Lung (tissue), 12 donors: Measurements from ENCODE around the gene KCNMB2. TPM values are rescaled to one million over a fixed set of nuclear protein-coding genes. Genes with fewer than 3 reads are reported as not detected.

Source experiments
- ATAC-seq: fragments of 200-7000 bp; cut with Tn5 transposase; one replicate; pipeline ENCODE4 v1.9.1; 2020; ENCODE audit warnings: moderate number of reproducible peaks; ENCODE audit not compliant: insufficient read depth, low FRiP score
- DNase-seq, 3 donors: peaks; one replicate each; pipeline ENCODE4 v3.0.0-alpha.2; 2013 to 2017
- H3K27ac ChIP-seq, 2 donors: one replicate each; pipeline ENCODE4 v1.5.1; 2013; ENCODE audit warnings: mild to moderate bottlenecking in 2 of 2, moderate library complexity in 2 of 2, control low read depth in 1 of 2, inconsistent platforms in 1 of 2, low read depth in 1 of 2, low read length in 1 of 2
- H3K27me3 ChIP-seq, 3 donors: one replicate each; pipeline ENCODE4 v1.5.1; 2013; ENCODE audit warnings: low read length in 2 of 3; ENCODE audit not compliant: control insufficient read depth in 3 of 3, insufficient read depth in 3 of 3
- H3K36me3 ChIP-seq, 4 donors: one replicate each; pipeline ENCODE4 v1.5.1; 2013; ENCODE audit warnings: low read length in 4 of 4, mild to moderate bottlenecking in 1 of 4, moderate library complexity in 1 of 4; ENCODE audit not compliant: control insufficient read depth in 4 of 4, insufficient read depth in 4 of 4
- H3K4me1 ChIP-seq, 5 donors: one replicate each; pipeline ENCODE4 v1.5.1; 2013; ENCODE audit warnings: low read length in 5 of 5, mild to moderate bottlenecking in 2 of 5, moderate library complexity in 1 of 5; ENCODE audit not compliant: control insufficient read depth in 5 of 5, insufficient read depth in 5 of 5
- H3K4me3 ChIP-seq: one replicate; pipeline ENCODE4 v1.5.1; 2013; ENCODE audit warnings: mild to moderate bottlenecking, control low read depth, moderate library complexity
- H3K9ac ChIP-seq, 2 donors: one replicate each; pipeline ENCODE4 v1.5.1; 2013; ENCODE audit warnings: low read length in 2 of 2, control low read depth in 1 of 2; ENCODE audit not compliant: insufficient read depth in 1 of 2
- H3K9me3 ChIP-seq, 4 donors: one replicate each; pipeline ENCODE4 v1.5.1; 2013; ENCODE audit warnings: low read length in 3 of 4, mild to moderate bottlenecking in 1 of 4, moderate library complexity in 1 of 4; ENCODE audit not compliant: control insufficient read depth in 4 of 4, insufficient read depth in 3 of 4
- WGBS, 2 donors: extraction: QIAGEN DNeasy Blood & Tissue Kit; methylation state at CpG; one replicate each; pipeline ENCODE4 v1.1.7; 2013; 5-methylcytosine and 5-hydroxymethylcytosine counted together
- polyA plus RNA-seq, 2 donors: library from polyadenylated mRNA; stranded (reverse); fragments of 200-250 nt; gene quantifications; one replicate each; pipeline ENCODE4 v1.2.1, GENCODE V29; 2013
- total RNA-seq, 2 donors: library from RNA; depleted of rRNA in 1 of 2; stranded (reverse); fragments of >200 nt in 1 of 2; gene quantifications; one replicate each; pipeline ENCODE4 v1.2.1, GENCODE V29; 2014 to 2021
- TF ChIP-seq, protein P1 (sequence below): IDR thresholded peaks from 2 replicates; pipeline ENCODE4 v1.5.1; 2012; ENCODE audit warnings: mild to moderate bottlenecking; ENCODE audit errors: control extremely low read depth, extremely low read depth
- donor health status: control.
- donor health status: control.
- donor health status: Bipolar disorder and iron deficiency.
- donor health status: healthy.
- donor health status: DM: yes; HTN: yes; CAD: no.

The KCNMB2 gene
- total and polyA plus RNA-seq, 4 donors, result 0.62 to 12.2 (median 1.2) TPM

DNA sequence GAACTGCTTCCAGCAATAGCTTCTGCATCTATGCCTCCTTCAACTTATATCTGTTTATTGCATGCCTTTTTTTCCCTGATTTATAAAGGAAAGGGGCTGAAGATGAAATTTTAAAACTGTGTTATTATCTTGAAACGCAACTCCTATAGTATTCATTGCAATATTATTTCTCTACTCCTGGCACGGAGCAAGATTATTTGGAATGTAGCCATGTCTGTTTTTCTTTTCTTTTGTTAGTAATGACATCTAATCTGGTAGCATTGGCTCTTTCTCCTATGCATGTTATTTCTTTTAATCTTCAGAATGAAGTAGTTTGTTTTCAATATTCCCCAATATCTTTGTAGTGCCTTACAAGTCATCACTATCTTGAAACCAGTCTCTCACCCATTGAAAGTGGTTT, 33.6 kb downstream of the KCNMB2 start:
- TF ChIP-seq, protein P1, sequence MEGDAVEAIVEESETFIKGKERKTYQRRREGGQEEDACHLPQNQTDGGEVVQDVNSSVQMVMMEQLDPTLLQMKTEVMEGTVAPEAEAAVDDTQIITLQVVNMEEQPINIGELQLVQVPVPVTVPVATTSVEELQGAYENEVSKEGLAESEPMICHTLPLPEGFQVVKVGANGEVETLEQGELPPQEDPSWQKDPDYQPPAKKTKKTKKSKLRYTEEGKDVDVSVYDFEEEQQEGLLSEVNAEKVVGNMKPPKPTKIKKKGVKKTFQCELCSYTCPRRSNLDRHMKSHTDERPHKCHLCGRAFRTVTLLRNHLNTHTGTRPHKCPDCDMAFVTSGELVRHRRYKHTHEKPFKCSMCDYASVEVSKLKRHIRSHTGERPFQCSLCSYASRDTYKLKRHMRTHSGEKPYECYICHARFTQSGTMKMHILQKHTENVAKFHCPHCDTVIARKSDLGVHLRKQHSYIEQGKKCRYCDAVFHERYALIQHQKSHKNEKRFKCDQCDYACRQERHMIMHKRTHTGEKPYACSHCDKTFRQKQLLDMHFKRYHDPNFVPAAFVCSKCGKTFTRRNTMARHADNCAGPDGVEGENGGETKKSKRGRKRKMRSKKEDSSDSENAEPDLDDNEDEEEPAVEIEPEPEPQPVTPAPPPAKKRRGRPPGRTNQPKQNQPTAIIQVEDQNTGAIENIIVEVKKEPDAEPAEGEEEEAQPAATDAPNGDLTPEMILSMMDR, result no peak
- H3K9me3 ChIP-seq, result no peaks in the 10 kb centered on the region
- H3K36me3 ChIP-seq, result no peaks in the 10 kb centered on the region
- H3K9ac ChIP-seq, result no peak overlapping the region
- 67 to 85% methylated on average over 2 of the region's 2 CpGs for WGBS, 2 donors
- H3K27ac ChIP-seq, result no peak overlapping the region
- peaks cover 0 to 24% (median 4%) of the 10 kb centered on the region in 5 donors for H3K4me1 ChIP-seq
- H3K4me3 ChIP-seq, result no peak overlapping the region
- no peak for ATAC-seq
- H3K27me3 ChIP-seq, result no peaks in the 10 kb centered on the region
- DNase-seq, result peak in 2 of 3 donors; percentile 63 to 64

DNA sequence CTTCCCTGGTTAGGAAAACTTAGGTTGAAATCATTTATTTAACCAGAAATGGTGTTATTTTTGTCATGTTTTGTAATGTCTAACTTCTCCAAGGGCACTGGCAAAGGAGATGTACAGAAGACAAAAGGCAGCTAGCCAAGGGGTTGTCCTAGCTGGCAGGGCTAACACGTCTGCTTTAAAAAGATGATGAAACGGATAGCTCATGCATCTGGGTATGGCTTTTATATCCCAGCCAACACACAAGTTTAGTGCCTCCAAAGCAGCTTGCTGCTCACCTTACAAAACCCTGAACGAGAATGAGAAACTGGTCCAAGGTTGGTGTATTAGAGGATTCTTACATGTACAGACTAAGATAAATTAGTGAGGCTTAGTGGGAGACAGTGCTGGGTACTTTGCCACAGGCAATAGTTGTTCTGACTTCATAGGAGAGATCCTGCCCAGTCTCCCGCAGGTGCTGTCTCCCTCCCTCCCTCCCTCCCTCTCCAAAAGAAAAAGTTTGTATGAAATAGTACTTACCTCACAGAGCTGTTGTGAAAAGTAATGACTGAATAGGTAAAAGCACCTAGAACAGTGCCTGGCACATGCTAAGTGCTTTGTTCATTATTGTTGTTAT, 47.8 kb downstream of the KCNMB2 start:
- DNase-seq, result no peak
- peaks cover 0 to 13% (median 4%) of the 10 kb centered on the region in 5 donors for H3K4me1 ChIP-seq
- WGBS, 2 donors, result 71 to 76% methylated on average over 4 of the region's 4 CpGs
- no peak overlapping the region for H3K27ac ChIP-seq
- ATAC-seq, result no peak
- no peak overlapping the region for H3K4me3 ChIP-seq
- H3K36me3 ChIP-seq, result no peaks in the 10 kb centered on the region
- H3K27me3 ChIP-seq, result no peaks in the 10 kb centered on the region
- no peak overlapping the region for H3K9ac ChIP-seq
- H3K9me3 ChIP-seq, result no peaks in the 10 kb centered on the region
- TF ChIP-seq, protein P1, result no peak

DNA sequence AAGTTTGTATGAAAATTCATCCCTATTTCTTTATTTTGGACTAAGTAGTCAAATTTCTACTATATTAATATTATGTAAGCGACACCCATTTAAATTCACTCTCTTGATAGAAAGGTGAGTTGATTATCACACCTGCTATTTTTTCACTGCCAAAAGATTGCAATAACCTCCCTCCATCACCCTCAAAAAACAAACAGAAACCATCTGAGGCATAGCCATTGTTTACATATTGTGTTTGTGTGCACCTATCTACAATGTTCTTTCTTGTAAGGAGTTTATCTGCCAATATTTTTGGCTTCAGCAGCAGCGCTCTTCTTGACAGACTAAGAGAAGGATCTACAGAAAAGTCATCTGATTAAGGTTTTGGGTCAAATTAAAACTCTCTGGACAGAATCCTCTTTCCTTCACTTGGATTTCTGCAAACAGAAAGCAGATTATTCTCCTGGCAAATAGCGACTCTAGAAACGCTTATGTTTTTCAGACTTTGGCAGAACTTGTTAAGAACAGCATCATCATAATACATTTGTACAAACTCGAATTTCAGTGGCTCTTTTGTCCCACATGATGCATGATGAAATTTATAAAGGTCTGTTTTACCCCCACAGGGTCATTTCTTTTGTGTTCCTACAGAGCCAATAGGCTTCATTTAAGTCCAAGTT, 48.6 kb downstream of the KCNMB2 start:
- Histone ChIP-seq H3K27ac (peak overlapping the region in 1 of 2 donors; percentile 21), H3K4me3 (no peak overlapping the region), H3K27me3 (no peaks in the 10 kb centered on the region), H3K4me1 (peaks cover 0 to 13% (median 4%) of the 10 kb centered on the region in 5 donors), H3K36me3 (no peaks in the 10 kb centered on the region), H3K9ac (peak overlapping the region in 1 of 2 donors; percentile 32), H3K9me3 (no peaks in the 10 kb centered on the region)
- TF ChIP-seq, protein P1, result no peak
- peak in 2 of 3 donors; percentile 56 to 67 for DNase-seq
- 67 to 83% methylated on average over 5 of the region's 5 CpGs for whole genome bisulfite sequencing, 2 donors
- no peak for ATAC-seq
